SK-N-SH treated with all-trans-retinoic acid at 6 μM for 48 hours (cell line): ENCODE results near the gene DHCR24.

Experiments
- ATAC-seq: fragments of 200-7000 bp; cut with Tn5 transposase; 3 replicates; pipeline ENCODE4 v1.9.1; 2020; ENCODE audit warnings: mild to moderate bottlenecking, moderate library complexity
- BACH2 ChIP-seq: fragments of 250-450 bp; sonication (Bioruptor Pico); IDR thresholded peaks from 2 replicates; pipeline ENCODE4 v1.9.0; 2021; ENCODE audit warnings: mild to moderate bottlenecking, borderline replicate concordance
- CSDC2 ChIP-seq: fragments of 250-450 bp; sonication (Bioruptor Pico); IDR thresholded peaks from 2 replicates; pipeline ENCODE4 v1.5.0; 2020; ENCODE audit warnings: mild to moderate bottlenecking, moderate library complexity
- ESRRG ChIP-seq: fragments of 250-450 bp; sonication (Bioruptor Pico); IDR thresholded peaks from 2 replicates; pipeline ENCODE4 v1.6.1; 2021; ENCODE audit warnings: mild to moderate bottlenecking
- PATZ1 ChIP-seq: fragments of 250-450 bp; sonication (Bioruptor Pico); IDR thresholded peaks from 2 replicates; pipeline ENCODE4 v1.8.0; 2020; ENCODE audit warnings: mild to moderate bottlenecking, moderate library complexity, borderline replicate concordance
- POU6F1 ChIP-seq: fragments of 250-450 bp; sonication (Bioruptor Pico); IDR thresholded peaks from 2 replicates; pipeline ENCODE4 v1.8.0; 2021; ENCODE audit warnings: low read depth, mild to moderate bottlenecking, moderate library complexity, borderline replicate concordance
- SNAI2 ChIP-seq: fragments of 250-450 bp; sonication (Bioruptor Pico); IDR thresholded peaks from 2 replicates; pipeline ENCODE4 v1.5.0; 2020; ENCODE audit warnings: mild to moderate bottlenecking, moderate library complexity
- TSHZ2 ChIP-seq: fragments of 250-450 bp; sonication (Bioruptor Pico); IDR thresholded peaks from 2 replicates; pipeline ENCODE4 v1.5.0; 2020; ENCODE audit warnings: mild to moderate bottlenecking, moderate library complexity
- ZC3H10 ChIP-seq: fragments of 250-450 bp; sonication (Bioruptor Pico); IDR thresholded peaks from 2 replicates; pipeline ENCODE4 v1.5.1; 2021; ENCODE audit warnings: mild to moderate bottlenecking, moderate library complexity
- ZFP3 ChIP-seq: fragments of 250-450 bp; sonication (Bioruptor Pico); IDR thresholded peaks from 2 replicates; pipeline ENCODE4 v1.5.0; 2020; ENCODE audit warnings: mild to moderate bottlenecking, moderate library complexity
- ZNF565 ChIP-seq: fragments of 450-650 bp; formaldehyde crosslinking; conservative IDR thresholded peaks from 2 replicates; pipeline ENCODE4 v1.5.0; 2020; ENCODE audit warnings: low read depth, mild to moderate bottlenecking, moderate library complexity
- ZNF70 ChIP-seq: fragments of 450-650 bp; formaldehyde crosslinking; IDR thresholded peaks from 2 replicates; pipeline ENCODE4 v1.5.0; 2020; ENCODE audit warnings: mild to moderate bottlenecking, moderate library complexity
- TF ChIP-seq, protein P1 (sequence below): fragments of 250-450 bp; sonication (Bioruptor Pico); IDR thresholded peaks from 2 replicates; pipeline ENCODE4 v1.5.1; 2021; ENCODE audit warnings: mild to moderate bottlenecking, moderate library complexity

DHCR24 gene

GRCh38 chr1:54813485-54814125 lies 73.4 kb downstream of the DHCR24 start (continued):
- TF ChIP-seq PATZ1 (CRISPR knock-in tag): no peak
- TF ChIP-seq ZNF565 (CRISPR knock-in tag): no peak
- no peak for TF ChIP-seq ZFP3 (CRISPR knock-in tag)
- no peak for TF ChIP-seq TSHZ2 (CRISPR knock-in tag)

DNA sequence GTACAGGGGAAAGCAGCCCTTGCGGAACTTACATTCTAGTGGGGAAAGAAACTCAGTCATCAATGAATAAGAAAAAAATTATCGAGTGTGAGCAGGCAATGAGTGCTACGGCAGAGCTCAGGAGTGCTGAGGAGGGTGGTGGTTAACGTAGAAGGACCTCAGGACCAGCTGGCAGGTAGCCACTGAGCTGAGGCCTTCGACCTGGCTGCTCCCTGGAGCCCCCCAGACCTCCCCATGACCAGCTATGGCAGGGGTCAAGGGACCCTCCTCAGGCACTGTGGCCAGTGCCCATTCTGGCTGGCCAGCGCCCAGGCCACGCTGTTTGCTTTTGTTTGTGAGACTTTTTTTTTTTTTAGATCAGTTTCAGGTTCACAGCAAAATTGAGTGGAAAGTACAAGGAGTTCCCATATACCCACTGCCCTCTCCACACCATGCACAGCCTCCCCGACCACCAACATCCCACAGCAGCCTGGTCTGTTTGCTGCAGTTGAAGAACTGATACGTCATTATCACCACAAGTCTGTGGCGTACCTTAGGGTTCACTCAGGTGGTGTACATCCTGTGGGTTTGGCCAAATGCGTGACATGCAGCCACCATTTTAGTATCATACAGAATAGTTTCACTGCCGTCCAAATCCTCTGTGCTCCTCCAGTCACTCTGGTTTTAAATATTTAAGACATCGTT lies 74.1 kb downstream of the DHCR24 start:
- no peak for TF ChIP-seq ZC3H10 (CRISPR knock-in tag)
- TF ChIP-seq TSHZ2 (CRISPR knock-in tag): no peak
- TF ChIP-seq PATZ1 (CRISPR knock-in tag): no peak
- no peak for TF ChIP-seq BACH2 (CRISPR knock-in tag)
- no peak for TF ChIP-seq SNAI2 (CRISPR knock-in tag)
- TF ChIP-seq, protein P1, sequence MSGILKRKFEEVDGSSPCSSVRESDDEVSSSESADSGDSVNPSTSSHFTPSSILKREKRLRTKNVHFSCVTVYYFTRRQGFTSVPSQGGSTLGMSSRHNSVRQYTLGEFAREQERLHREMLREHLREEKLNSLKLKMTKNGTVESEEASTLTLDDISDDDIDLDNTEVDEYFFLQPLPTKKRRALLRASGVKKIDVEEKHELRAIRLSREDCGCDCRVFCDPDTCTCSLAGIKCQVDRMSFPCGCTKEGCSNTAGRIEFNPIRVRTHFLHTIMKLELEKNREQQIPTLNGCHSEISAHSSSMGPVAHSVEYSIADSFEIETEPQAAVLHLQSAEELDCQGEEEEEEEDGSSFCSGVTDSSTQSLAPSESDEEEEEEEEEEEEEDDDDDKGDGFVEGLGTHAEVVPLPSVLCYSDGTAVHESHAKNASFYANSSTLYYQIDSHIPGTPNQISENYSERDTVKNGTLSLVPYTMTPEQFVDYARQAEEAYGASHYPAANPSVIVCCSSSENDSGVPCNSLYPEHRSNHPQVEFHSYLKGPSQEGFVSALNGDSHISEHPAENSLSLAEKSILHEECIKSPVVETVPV (CRISPR knock-in tag): no peak
- TF ChIP-seq ESRRG (CRISPR knock-in tag): no peak
- TF ChIP-seq CSDC2: no peak
- TF ChIP-seq ZNF70 (CRISPR knock-in tag): no peak
- no peak for TF ChIP-seq POU6F1 (CRISPR knock-in tag)
- no peak for ATAC-seq
